ENCODE measurements around the gene NOP14.

The NOP14 gene

GRCh38 chr4:2942532-2943363 is 20.5 kb downstream of the NOP14 start:
- H3K4me3 ChIP-seq (ENCODE audit: low read length, poor library complexity, severe bottlenecking), result no peak overlapping the region
- no peak for TF ChIP-seq CTCF (conservative IDR thresholded peaks at IDR 0.05; ENCODE audit: low read length)
- no peak for TF ChIP-seq EZH2phosphoT487 (IDR thresholded peaks at IDR 0.05; ENCODE audit: borderline replicate concordance)
- no peaks in the 10 kb centered on the region for H4K20me1 ChIP-seq (ENCODE audit: insufficient read depth, low read length, poor library complexity, severe bottlenecking)
- no peaks in the 10 kb centered on the region for H3K9me2 ChIP-seq (replicated peaks; ENCODE audit: low read depth, low read length)
- H3K36me3 ChIP-seq (ENCODE audit: insufficient read depth, low read length), result peaks cover 91% of the 10 kb centered on the region; the same call in 1 of the 2 replicates
- H3K27me3 ChIP-seq (ENCODE audit: insufficient read depth, low read length, poor library complexity, severe bottlenecking), result no peaks in the 10 kb centered on the region
- H3K9me3 ChIP-seq (ENCODE audit: insufficient read depth, low read depth, low read length), result no peaks in the 10 kb centered on the region
- no peaks in the 10 kb centered on the region for H3F3A ChIP-seq (ENCODE audit: low read depth)
- no peak overlapping the region for H2AFZ ChIP-seq (ENCODE audit: low read length)
- H3K9ac ChIP-seq (ENCODE audit: low read depth, low read length, poor library complexity, severe bottlenecking), result no peak overlapping the region
- no peaks in the 10 kb centered on the region for H3K79me2 ChIP-seq (ENCODE audit: insufficient read depth, low read length)
- no peak overlapping the region for H3K4me2 ChIP-seq (ENCODE audit: low read depth, low read length, poor library complexity, severe bottlenecking)
- no peaks in the 10 kb centered on the region for H3K4me1 ChIP-seq (ENCODE audit: insufficient read depth, low read length, poor library complexity, severe bottlenecking)

GRCh38 chr4:2942037-2942531 is 21.1 kb downstream of the NOP14 start:
- Histone ChIP-seq H3K36me3 (ENCODE audit: insufficient read depth, low read length) (peaks cover 91% of the 10 kb centered on the region; the same call in 1 of the 2 replicates), H3K4me1 (ENCODE audit: insufficient read depth, low read length, poor library complexity, severe bottlenecking) (no peaks in the 10 kb centered on the region), H2AFZ (ENCODE audit: low read length) (no peak overlapping the region), H3K27me3 (ENCODE audit: insufficient read depth, low read length, poor library complexity, severe bottlenecking) (no peaks in the 10 kb centered on the region), H3K4me3 (ENCODE audit: low read length, poor library complexity, severe bottlenecking) (no peak overlapping the region), H3F3A (ENCODE audit: low read depth) (no peaks in the 10 kb centered on the region), H3K79me2 (ENCODE audit: insufficient read depth, low read length) (no peaks in the 10 kb centered on the region), H3K9ac (ENCODE audit: low read depth, low read length, poor library complexity, severe bottlenecking) (no peak overlapping the region), H3K9me3 (ENCODE audit: insufficient read depth, low read depth, low read length) (no peaks in the 10 kb centered on the region), H4K20me1 (ENCODE audit: insufficient read depth, low read length, poor library complexity, severe bottlenecking) (no peaks in the 10 kb centered on the region), H3K9me2 (replicated peaks; ENCODE audit: low read depth, low read length) (no peaks in the 10 kb centered on the region), H3K4me2 (ENCODE audit: low read depth, low read length, poor library complexity, severe bottlenecking) (no peak overlapping the region)
- TF ChIP-seq CTCF (conservative IDR thresholded peaks at IDR 0.05; ENCODE audit: low read length) (no peak), EZH2phosphoT487 (IDR thresholded peaks at IDR 0.05; ENCODE audit: borderline replicate concordance) (no peak)

- H4K20me1 ChIP-seq (ENCODE audit: insufficient read depth, low read length, poor library complexity, severe bottlenecking), result no peaks in the 10 kb centered on the region
- H3K36me3 ChIP-seq (ENCODE audit: insufficient read depth, low read length), result peaks cover 85% of the 10 kb centered on the region; the same call in 1 of the 2 replicates
- H3K9me3 ChIP-seq (ENCODE audit: insufficient read depth, low read depth, low read length), result no peaks in the 10 kb centered on the region
Measured at GRCh38 chr4:2941138-2942036, 21.8 kb downstream of the NOP14 start.

More at GRCh38 chr4:2941138-2942036, 21.8 kb downstream of the NOP14 start:
- Histone ChIP-seq H3K9ac (ENCODE audit: low read depth, low read length, poor library complexity, severe bottlenecking) (no peak overlapping the region), H3K4me3 (ENCODE audit: low read length, poor library complexity, severe bottlenecking) (no peak overlapping the region), H3F3A (ENCODE audit: low read depth) (no peaks in the 10 kb centered on the region), H3K27me3 (ENCODE audit: insufficient read depth, low read length, poor library complexity, severe bottlenecking) (no peaks in the 10 kb centered on the region), H3K79me2 (ENCODE audit: insufficient read depth, low read length) (no peaks in the 10 kb centered on the region), H3K4me2 (ENCODE audit: low read depth, low read length, poor library complexity, severe bottlenecking) (no peak overlapping the region), H3K9me2 (replicated peaks; ENCODE audit: low read depth, low read length) (no peaks in the 10 kb centered on the region), H2AFZ (ENCODE audit: low read length) (no peak overlapping the region), H3K4me1 (ENCODE audit: insufficient read depth, low read length, poor library complexity, severe bottlenecking) (no peaks in the 10 kb centered on the region)
- TF ChIP-seq CTCF (conservative IDR thresholded peaks at IDR 0.05; ENCODE audit: low read length) (no peak), EZH2phosphoT487 (IDR thresholded peaks at IDR 0.05; ENCODE audit: borderline replicate concordance) (no peak)

All from Loucy (cell line).